H1 (cell line): ENCODE measurements around the gene POLD4. TPM values are rescaled to one million over a fixed set of nuclear protein-coding genes. Genes with fewer than 3 reads are reported as not detected.

Experiments
- CTCF ChIA-PET: fragments of 300-600 bp; sonication (Branson Sonifier 250); formaldehyde crosslinking; loops from one replicate; lab custom pipeline; 2021; ENCODE audit not compliant: partially characterized antibody; lab: Charles Lee
- POLR2A ChIA-PET: fragments of 300-600 bp; sonication (Branson Sonifier 250); formaldehyde crosslinking; loops from one replicate; lab custom pipeline; 2021; ENCODE audit warnings: inconsistent platforms; ENCODE audit not compliant: partially characterized antibody; lab: Charles Lee
- DNase-seq, 2 experiments: peaks; one replicate each; pipeline versions ENCODE4 v3.0.0 to v3.0.0-alpha.2; 2010 to 2022; ENCODE audit warnings: low spot score in 2 of 2, low read depth in 1 of 2, mixed read lengths in 1 of 2
- FAIRE-seq: peaks from 2 replicates; lab custom pipeline; 2011; peaks lifted over from hg19 to GRCh38; lab: Jason Lieb, UNC
- H2AFZ ChIP-seq: 2 replicates; pipeline ENCODE4 v1.8.1; 2012; ENCODE audit warnings: low read length, inconsistent platforms
- H2AK5ac ChIP-seq: 2 replicates; pipeline ENCODE4 v1.6.1; 2013; ENCODE audit warnings: low read depth, low read length
- H2BK120ac ChIP-seq: replicated peaks from 2 replicates; pipeline ENCODE3; 2013; ENCODE audit warnings: low read depth, low read length, inconsistent platforms
- H2BK12ac ChIP-seq: 2 replicates; pipeline ENCODE4 v1.6.1; 2013; ENCODE audit warnings: low read depth, low read length
- H2BK15ac ChIP-seq: 2 replicates; pipeline ENCODE4 v1.6.1; 2013; ENCODE audit warnings: low read length
- H2BK20ac ChIP-seq: 2 replicates; pipeline ENCODE4 v1.6.1; 2013; ENCODE audit warnings: low read length
- H2BK5ac ChIP-seq: 2 replicates; pipeline ENCODE4 v1.6.1; 2013; ENCODE audit warnings: low read depth, low read length
- H3K14ac ChIP-seq: 2 replicates; pipeline ENCODE4 v1.6.1; 2013; ENCODE audit warnings: inconsistent platforms; ENCODE audit not compliant: insufficient read length
- H3K18ac ChIP-seq: 2 replicates; pipeline ENCODE4 v1.6.1; 2013; ENCODE audit warnings: low read length; ENCODE audit errors: extremely low read depth
- H3K23ac ChIP-seq: 2 replicates; pipeline ENCODE4 v1.6.1; 2013; ENCODE audit warnings: inconsistent platforms; ENCODE audit not compliant: insufficient read length
- H3K23me2 ChIP-seq: 2 replicates; pipeline ENCODE4 v1.6.1; 2013; ENCODE audit warnings: low read depth, low read length
- H3K27ac ChIP-seq: 2 replicates; pipeline ENCODE4 v1.6.1; 2011; ENCODE audit warnings: low read depth, low read length, inconsistent platforms
- H3K27me3 ChIP-seq, 4 experiments: replicated peaks in 1 of 4; 1 replicate in 1 of 4; 2 replicates in 3 of 4; pipeline versions ENCODE4 v1.6.1 to v1.8.1; 2011 to 2013; ENCODE audit warnings: low read length in 3 of 4, mild to moderate bottlenecking in 3 of 4, inconsistent platforms in 2 of 4, mixed read lengths in 2 of 4, moderate library complexity in 1 of 4; ENCODE audit not compliant: control insufficient read depth in 3 of 4, insufficient read depth in 3 of 4; ENCODE audit errors: extremely low read depth in 1 of 4
- H3K36me3 ChIP-seq, 4 experiments: 2 replicates each; pipeline versions ENCODE4 v1.6.1 to v1.8.1; 2011 to 2013; ENCODE audit warnings: mild to moderate bottlenecking in 4 of 4, low read length in 3 of 4, moderate library complexity in 2 of 4, control low read depth in 1 of 4, inconsistent platforms in 1 of 4; ENCODE audit not compliant: insufficient read depth in 4 of 4, control insufficient read depth in 2 of 4
- H3K4ac ChIP-seq: replicated peaks from 2 replicates; pipeline ENCODE3; 2013; ENCODE audit warnings: low read length, low read depth, mixed read lengths, inconsistent platforms; ENCODE audit not compliant: insufficient read length
- H3K4me1 ChIP-seq, 4 experiments: replicated peaks in 1 of 4; 1 replicate in 1 of 4; 2 replicates in 3 of 4; pipeline versions ENCODE4 v1.6.1 to v1.8.1; 2011 to 2013; ENCODE audit warnings: low read length in 3 of 4, inconsistent platforms in 2 of 4, mixed read lengths in 1 of 4; ENCODE audit not compliant: insufficient read depth in 4 of 4, control insufficient read depth in 3 of 4
- H3K4me2 ChIP-seq, 2 experiments: 2 replicates each; pipeline versions ENCODE4 v1.6.1 to v1.8.1; 2011 to 2013; ENCODE audit warnings: low read depth in 2 of 2, low read length in 2 of 2, control low read depth in 1 of 2, inconsistent platforms in 1 of 2, mild to moderate bottlenecking in 1 of 2; ENCODE audit not compliant: insufficient read depth in 1 of 2
- H3K4me3 ChIP-seq, 4 experiments: fragments of 200-600, 300-600 bp in 1 of 4; sonication (generic), shearing (Covaris generic), sonication (Bioruptor Twin) in 1 of 4; 2 replicates each; pipeline versions ENCODE4 v1.5.1 to v1.8.1; 2011 to 2016; ENCODE audit warnings: low read length in 4 of 4, low read depth in 3 of 4, control low read depth in 2 of 4, inconsistent platforms in 2 of 4, mild to moderate bottlenecking in 2 of 4, mixed read lengths in 1 of 4, moderate library complexity in 1 of 4; ENCODE audit not compliant: insufficient read depth in 2 of 4; ENCODE audit errors: extremely low read depth in 1 of 4
- H3K56ac ChIP-seq: replicated peaks from 2 replicates; pipeline ENCODE3; 2013; ENCODE audit warnings: low read depth, mild to moderate bottlenecking, mixed read lengths, low read length, inconsistent platforms; ENCODE audit not compliant: insufficient read length
- H3K79me1 ChIP-seq: 2 replicates; pipeline ENCODE4 v1.6.1; 2013; ENCODE audit warnings: low read depth, low read length, control low read depth
- H3K79me2 ChIP-seq, 2 experiments: 2 replicates each; pipeline versions ENCODE4 v1.6.1 to v1.8.1; 2012 to 2013; ENCODE audit warnings: low read length in 2 of 2, mild to moderate bottlenecking in 2 of 2, inconsistent platforms in 1 of 2; ENCODE audit not compliant: insufficient read depth in 2 of 2, control insufficient read depth in 1 of 2
- H3K9ac ChIP-seq, 4 experiments: replicated peaks in 1 of 4; 1 replicate in 1 of 4; 2 replicates in 3 of 4; pipeline versions ENCODE4 v1.6.1 to v1.8.1; 2011 to 2013; ENCODE audit warnings: low read depth in 3 of 4, low read length in 3 of 4, control low read depth in 2 of 4, mild to moderate bottlenecking in 2 of 4, moderate library complexity in 2 of 4, inconsistent platforms in 1 of 4; ENCODE audit errors: extremely low read depth in 1 of 4
- H3K9me3 ChIP-seq, 2 experiments: 2 replicates each; pipeline versions ENCODE4 v1.6.1 to v1.8.1; 2012 to 2013; ENCODE audit warnings: mild to moderate bottlenecking in 2 of 2, moderate library complexity in 2 of 2, control low read depth in 1 of 2, inconsistent platforms in 1 of 2, low read depth in 1 of 2, low read length in 1 of 2, mixed read lengths in 1 of 2; ENCODE audit not compliant: insufficient read depth in 2 of 2
- H4K20me1 ChIP-seq, 2 experiments: replicated peaks in 1 of 2; 2 replicates each; pipeline versions ENCODE3 to v1.8.1; 2011 to 2013; ENCODE audit warnings: inconsistent platforms in 2 of 2, low read length in 2 of 2, mild to moderate bottlenecking in 1 of 2; ENCODE audit not compliant: insufficient read depth in 2 of 2, control insufficient read depth in 1 of 2
- H4K5ac ChIP-seq: 2 replicates; pipeline ENCODE4 v1.6.1; 2013; ENCODE audit warnings: low read length, low read depth, mixed read lengths, inconsistent platforms; ENCODE audit not compliant: insufficient read length
- H4K8ac ChIP-seq: 2 replicates; pipeline ENCODE4 v1.8.0; 2013; ENCODE audit warnings: mild to moderate bottlenecking, moderate library complexity, low read length, inconsistent platforms; ENCODE audit not compliant: insufficient read depth; ENCODE audit errors: extremely low read depth
- H4K91ac ChIP-seq: replicated peaks from 2 replicates; pipeline ENCODE3; 2013; ENCODE audit warnings: low read length, mixed read lengths, inconsistent platforms; ENCODE audit not compliant: insufficient read length
- RAD21 ChIP-seq, 2 experiments: IDR thresholded peaks in 1 of 2; conservative IDR thresholded peaks in 1 of 2; 2 replicates each; pipeline ENCODE4 v1.6.1; 2011; ENCODE audit warnings: low read depth in 2 of 2, low read length in 2 of 2, improper control_type of control experiment in 1 of 2, inconsistent platforms in 1 of 2, mild to moderate bottlenecking in 1 of 2, moderate library complexity in 1 of 2
- SP1 ChIP-seq: IDR thresholded peaks from 2 replicates; pipeline ENCODE4 v1.6.1; 2011; ENCODE audit warnings: low read depth, low read length
- SP4 ChIP-seq: IDR thresholded peaks from 2 replicates; pipeline ENCODE4 v1.6.1; 2012; ENCODE audit warnings: low read length, inconsistent platforms
- TAF1 ChIP-seq: IDR thresholded peaks from 2 replicates; pipeline ENCODE4 v1.6.1; 2011; ENCODE audit warnings: mild to moderate bottlenecking, low read depth, low read length
- WGBS, 2 experiments: shearing (Covaris generic) in 1 of 2; methylation state at CpG; one replicate each; pipeline versions ENCODE4 v1.1.6 to v1.1.7; 2013 to 2015; ENCODE audit warnings: low lambda C conversion rate in 2 of 2, mixed read lengths in 2 of 2, inconsistent platforms in 1 of 2, low coverage in 1 of 2, missing lambda C conversion rate in 1 of 2; ENCODE audit not compliant: insufficient replicate concordance in 2 of 2, insufficient coverage in 1 of 2, insufficient read length in 1 of 2; ENCODE audit errors: extremely low coverage in 1 of 2, missing lambda C conversion rate in 1 of 2; 5-methylcytosine and 5-hydroxymethylcytosine counted together
- polyA plus RNA-seq, 7 experiments: library from polyadenylated mRNA; depleted of rRNA in 3 of 7; stranded (reverse) in 5 of 7; unstranded in 2 of 7; fragments of >200 nt in 5 of 7; fragments of 200-250 nt in 2 of 7; gene quantifications; 1 replicate in 5 of 7; 2 replicates in 1 of 7; 4 replicates in 1 of 7; pipeline versions ENCODE4 v1.2.1 to v1.2.3, GENCODE V29; 2011 to 2013; ENCODE audit warnings: missing spikeins in 2 of 7, mixed read lengths in 2 of 7
- total RNA-seq: library from RNA; stranded (reverse); fragmentation: NEBNext Ultra II Directional; extraction: Animal tissue kit (Norgen Biotek cat#: 25700); gene quantifications from 2 replicates; pipeline ENCODE4 v1.2.1, GENCODE V29; 2021
- TF ChIP-seq, protein P1 (sequence below): IDR thresholded peaks from 2 replicates; pipeline ENCODE4 v1.6.1; 2012; ENCODE audit warnings: inconsistent platforms
- TF ChIP-seq, protein P2 (sequence below), 3 experiments: IDR thresholded peaks; 1 replicate in 2 of 3; 2 replicates in 1 of 3; pipeline versions ENCODE4 v1.5.1 to v1.6.1; 2011; ENCODE audit warnings: low read length in 3 of 3, mild to moderate bottlenecking in 3 of 3, inconsistent platforms in 2 of 3, low read depth in 1 of 3, moderate library complexity in 1 of 3; ENCODE audit not compliant: insufficient read depth in 1 of 3; ENCODE audit errors: control extremely low read depth in 1 of 3

Gene POLD4
- total and polyA plus RNA-seq, 2 of the 8 experiments (the other 6 are each of a cell fraction or from before 2014, with no cell fraction given): 21.2 to 46.7 TPM

DNA sequence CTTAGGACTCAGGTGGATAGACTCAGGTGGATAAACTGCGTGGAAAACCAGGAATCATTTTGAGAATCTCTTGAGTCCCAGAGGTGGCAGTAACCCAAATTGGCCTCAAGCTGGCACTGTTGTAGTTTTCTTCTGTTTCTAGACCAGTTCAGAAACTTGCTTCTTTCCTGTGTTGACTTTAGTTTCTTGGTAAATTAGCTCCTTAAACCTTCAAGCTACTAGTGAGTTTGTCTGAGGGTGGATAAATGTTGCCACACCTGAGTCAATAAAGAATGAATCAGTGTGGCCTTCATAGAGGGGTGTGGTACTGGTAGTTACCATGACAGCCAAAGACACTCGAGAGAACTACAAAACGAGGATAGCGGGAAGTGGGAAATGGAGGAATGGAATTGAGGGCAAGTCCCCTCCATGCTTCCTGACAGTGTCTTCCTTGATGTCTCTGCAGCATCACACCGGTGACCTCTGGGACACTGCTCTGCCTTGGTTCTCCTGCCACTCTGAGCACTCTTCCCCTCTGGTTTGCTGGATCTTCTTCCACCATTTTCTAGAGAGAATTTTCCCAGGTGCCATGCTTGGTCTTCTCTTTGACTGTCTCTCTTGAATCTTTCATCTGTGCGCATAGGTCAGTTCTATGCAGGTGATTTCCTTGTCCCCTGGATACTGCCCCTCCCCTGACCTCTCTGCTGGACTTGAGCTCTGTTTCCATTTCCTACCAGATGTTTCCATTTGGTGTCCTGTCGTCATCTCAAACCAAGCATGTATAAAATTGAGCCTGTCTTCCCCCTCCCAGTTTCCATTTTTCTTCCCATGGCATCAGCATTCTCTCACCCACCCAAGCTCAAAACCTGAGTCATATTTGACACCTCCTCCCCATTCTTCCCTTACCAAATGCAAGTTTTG is 7.2 kb downstream of the POLD4 start:
- H3K23ac ChIP-seq: no peak overlapping the region
- H3K9ac ChIP-seq: no peak overlapping the region
- no peak overlapping the region for H3K18ac ChIP-seq
- H3K14ac ChIP-seq: no peak overlapping the region
- no peaks in the 10 kb centered on the region; the same call in 1 of the 2 replicates for H3K79me1 ChIP-seq
- no peak overlapping the region; the same call in 1 of the 2 replicates for H4K8ac ChIP-seq
- H3K4me2 ChIP-seq: no peak overlapping the region
- no peaks in the 10 kb centered on the region for H4K20me1 ChIP-seq
- TF ChIP-seq SP1: peak; percentile 94
- TF ChIP-seq, protein P1, sequence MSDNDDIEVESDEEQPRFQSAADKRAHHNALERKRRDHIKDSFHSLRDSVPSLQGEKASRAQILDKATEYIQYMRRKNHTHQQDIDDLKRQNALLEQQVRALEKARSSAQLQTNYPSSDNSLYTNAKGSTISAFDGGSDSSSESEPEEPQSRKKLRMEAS: no peak
- TF ChIP-seq SP4: no peak
- TF ChIP-seq, protein P2, sequence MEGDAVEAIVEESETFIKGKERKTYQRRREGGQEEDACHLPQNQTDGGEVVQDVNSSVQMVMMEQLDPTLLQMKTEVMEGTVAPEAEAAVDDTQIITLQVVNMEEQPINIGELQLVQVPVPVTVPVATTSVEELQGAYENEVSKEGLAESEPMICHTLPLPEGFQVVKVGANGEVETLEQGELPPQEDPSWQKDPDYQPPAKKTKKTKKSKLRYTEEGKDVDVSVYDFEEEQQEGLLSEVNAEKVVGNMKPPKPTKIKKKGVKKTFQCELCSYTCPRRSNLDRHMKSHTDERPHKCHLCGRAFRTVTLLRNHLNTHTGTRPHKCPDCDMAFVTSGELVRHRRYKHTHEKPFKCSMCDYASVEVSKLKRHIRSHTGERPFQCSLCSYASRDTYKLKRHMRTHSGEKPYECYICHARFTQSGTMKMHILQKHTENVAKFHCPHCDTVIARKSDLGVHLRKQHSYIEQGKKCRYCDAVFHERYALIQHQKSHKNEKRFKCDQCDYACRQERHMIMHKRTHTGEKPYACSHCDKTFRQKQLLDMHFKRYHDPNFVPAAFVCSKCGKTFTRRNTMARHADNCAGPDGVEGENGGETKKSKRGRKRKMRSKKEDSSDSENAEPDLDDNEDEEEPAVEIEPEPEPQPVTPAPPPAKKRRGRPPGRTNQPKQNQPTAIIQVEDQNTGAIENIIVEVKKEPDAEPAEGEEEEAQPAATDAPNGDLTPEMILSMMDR (IDR thresholded peaks at IDR 0.05; ENCODE audit: control extremely low read depth in 1 of 3, insufficient read depth in 1 of 3, low read depth in 1 of 3, low read length in 3 of 3): peak in 2 of 3 experiments; percentile 68 to 86; a peak in 3 of 4 replicates
- TF ChIP-seq RAD21 (IDR thresholded peaks at IDR 0.05 in 1 of 2, conservative IDR thresholded peaks at IDR 0.05 in 1 of 2; ENCODE audit: low read depth in 2 of 2, low read length in 2 of 2): peak; percentile 55 to 63
- TF ChIP-seq TAF1: no peak
- no peak overlapping the region for H3K4ac ChIP-seq
- ChIA-PET CTCF (interaction anchor here (0.7 to 4.7 kb wide), 36 partner anchors 10 to 281 kb away, joined by 3 to 55 read pairs (median 6); partner anchors contain the start of genes CLCF1, PPP1CA and RAD9A), POLR2A (interaction anchor here (0.6 to 1.7 kb wide), 5 partner anchors 26 to 142 kb away, joined by 3 to 4 read pairs (median 3); no protein-coding TSS in a partner anchor)
- no peak overlapping the region for H4K5ac ChIP-seq
- no peak overlapping the region for H4K91ac ChIP-seq
- no peaks in the 10 kb centered on the region for H3K79me2 ChIP-seq
- peak overlapping the region; percentile 62; the same call in 1 of the 2 replicates for H2BK12ac ChIP-seq
- no peak overlapping the region for H2AFZ ChIP-seq
- 80% methylated on average over 7 of the region's 7 CpGs; no CpG with 5 or more reads in 1 of the 2 experiments for WGBS, 2 experiments
- no peak overlapping the region for H2BK5ac ChIP-seq
- no peaks in the 10 kb centered on the region for H3K27me3 ChIP-seq
- H3K4me3 ChIP-seq: no peak overlapping the region
- DNase-seq: no peak
- H3K36me3 ChIP-seq: no peaks in the 10 kb centered on the region
- H3K27ac ChIP-seq: no peak overlapping the region
- no peaks in the 10 kb centered on the region for H3K23me2 ChIP-seq
- no peaks in the 10 kb centered on the region for H3K4me1 ChIP-seq
- 0 out of 2 replicates have a peak overlapping the region, but pooled peaks have one; percentile 25 for H2BK15ac ChIP-seq
- FAIRE-seq: peak; percentile 19
- H3K56ac ChIP-seq: no peak overlapping the region
- H3K9me3 ChIP-seq: no peaks in the 10 kb centered on the region
- no peak overlapping the region for H2BK20ac ChIP-seq
- H2AK5ac ChIP-seq: no peak overlapping the region
- no peak overlapping the region for H2BK120ac ChIP-seq
